Testis (tissue), 3 donors: Measurements from ENCODE around the gene MOSMO. TPM values are rescaled to one million over a fixed set of nuclear protein-coding genes. Genes with fewer than 3 reads are reported as not detected.

Experiments
- DNase-seq: peaks from one replicate; pipeline ENCODE4 v3.0.0-alpha.2; 2019
- H3K27ac ChIP-seq, 2 donors: fragments of 200-600 bp; sonication (generic); one replicate each; pipeline ENCODE4 v1.5.1; 2019
- H3K27me3 ChIP-seq: fragments of 200-600 bp; sonication (generic); one replicate; pipeline ENCODE4 v1.5.1; 2019
- H3K36me3 ChIP-seq: fragments of 200-600 bp; sonication (generic); one replicate; pipeline ENCODE4 v1.5.1; 2017; ENCODE audit warnings: low read depth; ENCODE audit errors: missing control alignments
- H3K4me1 ChIP-seq: fragments of 200-600 bp; sonication (generic); one replicate; pipeline ENCODE4 v1.5.1; 2019
- H3K4me3 ChIP-seq, 2 donors: fragments of 200-600 bp; sonication (generic); one replicate each; pipeline ENCODE4 v1.5.1; 2017 to 2019
- H3K9me3 ChIP-seq: fragments of 200-600 bp; sonication (generic); one replicate; pipeline ENCODE4 v1.5.1; 2017
- CTCF ChIP-seq, 3 experiments: fragments of 450-650 bp in 2 of 3; fragments of 200-600 bp in 1 of 3; sonication (generic) in 1 of 3; IDR thresholded peaks; one replicate each; pipeline ENCODE4 v1.5.1; 2016 to 2019; ENCODE audit warnings: antibody characterized with exemption in 3 of 3, mild to moderate bottlenecking in 2 of 3, moderate library complexity in 1 of 3
- POLR2A ChIP-seq: fragments of 450-650 bp; IDR thresholded peaks from one replicate; pipeline ENCODE4 v1.6.1; 2017; ENCODE audit warnings: antibody characterized with exemption, mild to moderate bottlenecking, moderate library complexity
- whole genome bisulfite sequencing, 2 donors: methylation state at CpG; one replicate each; pipeline ENCODE4 v1.1.5; 2018; 5-methylcytosine and 5-hydroxymethylcytosine counted together
- intact Hi-C: fragments of 100-400 bp; cut with DNase I; formaldehyde crosslinking; loops from one replicate; pipeline ENCODE4 v1.15.1; 2023; ENCODE audit warnings: low total_unique reads
- polyA plus RNA-seq: library from polyadenylated mRNA; stranded (reverse); fragments of 350-450 nt; fragmentation: Illumina TruSeq; extraction: RNeasy Lipid Tissue Mini Kit (QIAGEN cat#74804); gene quantifications from one replicate; pipeline ENCODE4 v1.2.3, GENCODE V29; 2014; ENCODE audit warnings: low read depth, low replicate concordance; ENCODE audit not compliant: insufficient read depth
- total RNA-seq, 2 donors: library from RNA; depleted of rRNA; stranded (reverse); fragments of >200 nt; gene quantifications; one replicate each; pipeline ENCODE4 v1.2.3, GENCODE V29; 2016

MOSMO gene
- total and polyA plus RNA-seq, 3 donors from 2014 or later: 17.4 to 36.8 (median 33.4) TPM

GRCh38 chr16:21984062-21984461 is 23.8 kb upstream of the MOSMO start:
- Histone ChIP-seq H3K9me3 (no peaks in the 10 kb centered on the region), H3K4me1 (peaks cover 7% of the 10 kb centered on the region), H3K36me3 (no peaks in the 10 kb centered on the region), H3K27ac (no peak overlapping the region), H3K27me3 (no peaks in the 10 kb centered on the region), H3K4me3 (no peak overlapping the region)
- DNase-seq: no peak
- TF ChIP-seq CTCF (IDR thresholded peaks at IDR 0.05) (no peak), POLR2A (no peak)
- 95 to 98% methylated on average over 3 of the region's 3 CpGs for WGBS, 2 donors
- intact Hi-C loops: no loop called here

- peaks cover 7% of the 10 kb centered on the region for H3K4me1 ChIP-seq
- TF ChIP-seq POLR2A (no peak), CTCF (IDR thresholded peaks at IDR 0.05) (no peak)
- H3K4me3 ChIP-seq: no peak overlapping the region
- H3K27me3 ChIP-seq: no peaks in the 10 kb centered on the region
- H3K27ac ChIP-seq: no peak overlapping the region
- intact Hi-C loops: no loop called here
- no peak for DNase-seq
- H3K9me3 ChIP-seq: no peaks in the 10 kb centered on the region
- H3K36me3 ChIP-seq: no peaks in the 10 kb centered on the region
These were observed 22.4 kb upstream of the MOSMO start for GRCh38 chr16:21985524-21985923.

GRCh38 chr16:21986692-21987246 is 21.1 kb upstream of the MOSMO start:
- Histone ChIP-seq H3K36me3 (no peaks in the 10 kb centered on the region), H3K27ac (no peak overlapping the region), H3K9me3 (no peaks in the 10 kb centered on the region), H3K4me3 (no peak overlapping the region), H3K27me3 (no peaks in the 10 kb centered on the region), H3K4me1 (peaks cover 7% of the 10 kb centered on the region)
- intact Hi-C loops: no loop called here
- WGBS, 2 donors: 72 to 75% methylated on average over 4 of the region's 4 CpGs
- DNase-seq: no peak
- TF ChIP-seq CTCF (IDR thresholded peaks at IDR 0.05) (no peak), POLR2A (no peak)

DNA sequence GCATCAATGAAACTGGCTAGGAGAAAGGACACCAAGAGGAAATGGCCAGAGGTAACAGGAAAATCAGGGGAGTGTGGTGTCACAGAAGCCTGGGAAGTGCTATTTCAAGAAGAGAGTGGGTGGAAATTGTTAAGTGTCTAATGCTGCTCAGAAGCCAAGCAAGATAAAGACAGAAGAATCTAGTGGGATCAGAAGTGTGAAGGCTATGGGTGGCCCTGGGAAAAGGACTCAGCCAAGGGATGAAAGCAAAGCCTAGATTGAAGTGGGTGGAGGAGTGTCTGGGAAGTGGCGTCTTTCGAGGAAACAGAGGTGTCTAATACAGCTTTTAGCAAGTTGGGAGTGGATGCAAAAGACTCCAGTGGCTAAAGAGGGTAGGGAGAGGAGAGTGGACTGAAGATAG is 20.4 kb upstream of the MOSMO start:
- intact Hi-C loops: no loop called here
- Histone ChIP-seq H3K27me3 (no peaks in the 10 kb centered on the region), H3K9me3 (no peaks in the 10 kb centered on the region), H3K4me1 (peaks cover 7% of the 10 kb centered on the region), H3K27ac (no peak overlapping the region), H3K36me3 (no peaks in the 10 kb centered on the region), H3K4me3 (no peak overlapping the region)
- DNase-seq: no peak
- TF ChIP-seq CTCF (IDR thresholded peaks at IDR 0.05) (no peak), POLR2A (no peak)
- 47 to 64% methylated on average over 2 of the region's 2 CpGs for WGBS, 2 donors

GRCh38 chr16:21989133-21989532 is 18.8 kb upstream of the MOSMO start:
- intact Hi-C loops: no loop called here
- no peak for TF ChIP-seq POLR2A
- no peak for TF ChIP-seq CTCF (IDR thresholded peaks at IDR 0.05)
- Histone ChIP-seq H3K4me1 (peaks cover 7% of the 10 kb centered on the region), H3K9me3 (no peaks in the 10 kb centered on the region), H3K36me3 (no peaks in the 10 kb centered on the region), H3K4me3 (no peak overlapping the region), H3K27ac (no peak overlapping the region), H3K27me3 (no peaks in the 10 kb centered on the region)
- 68 to 70% methylated on average over 5 of the region's 5 CpGs for WGBS, 2 donors
- DNase-seq: no peak
